T-helper 2 cell treated with Interferon-gamma antibody and Interleukin-4, amounts not matched to agents 5 μg/mL and 100 μg/mL, for 36 hours (primary cell): ENCODE results near the gene ABHD12B.
A peak's percentile ranks its signal among the peaks of the same experiment; 100 is the strongest.

Experiments used
- DNase-seq: peaks from one replicate; pipeline ENCODE4 v3.0.0; 2021; ENCODE audit warnings: low spot score
- H3K27ac Mint-ChIP-seq: one replicate; pipeline ENCODE4 v1.8.0; 2021; ENCODE audit warnings: mild to moderate bottlenecking, mixed read lengths
- H3K27me3 Mint-ChIP-seq: one replicate; pipeline ENCODE4 v1.8.0; 2021; ENCODE audit warnings: low read depth, mixed read lengths
- H3K36me3 Mint-ChIP-seq: one replicate; pipeline ENCODE4 v1.8.0; 2021; ENCODE audit warnings: low read depth, mixed read lengths
- H3K4me1 Mint-ChIP-seq: one replicate; pipeline ENCODE4 v1.8.0; 2021; ENCODE audit warnings: low read depth, mixed read lengths
- H3K4me3 Mint-ChIP-seq: one replicate; pipeline ENCODE4 v1.8.0; 2022; ENCODE audit warnings: mild to moderate bottlenecking, moderate library complexity, mixed read lengths
- H3K9me3 Mint-ChIP-seq: one replicate; pipeline ENCODE4 v1.8.0; 2021; ENCODE audit warnings: mixed read lengths

The ABHD12B gene

DNA sequence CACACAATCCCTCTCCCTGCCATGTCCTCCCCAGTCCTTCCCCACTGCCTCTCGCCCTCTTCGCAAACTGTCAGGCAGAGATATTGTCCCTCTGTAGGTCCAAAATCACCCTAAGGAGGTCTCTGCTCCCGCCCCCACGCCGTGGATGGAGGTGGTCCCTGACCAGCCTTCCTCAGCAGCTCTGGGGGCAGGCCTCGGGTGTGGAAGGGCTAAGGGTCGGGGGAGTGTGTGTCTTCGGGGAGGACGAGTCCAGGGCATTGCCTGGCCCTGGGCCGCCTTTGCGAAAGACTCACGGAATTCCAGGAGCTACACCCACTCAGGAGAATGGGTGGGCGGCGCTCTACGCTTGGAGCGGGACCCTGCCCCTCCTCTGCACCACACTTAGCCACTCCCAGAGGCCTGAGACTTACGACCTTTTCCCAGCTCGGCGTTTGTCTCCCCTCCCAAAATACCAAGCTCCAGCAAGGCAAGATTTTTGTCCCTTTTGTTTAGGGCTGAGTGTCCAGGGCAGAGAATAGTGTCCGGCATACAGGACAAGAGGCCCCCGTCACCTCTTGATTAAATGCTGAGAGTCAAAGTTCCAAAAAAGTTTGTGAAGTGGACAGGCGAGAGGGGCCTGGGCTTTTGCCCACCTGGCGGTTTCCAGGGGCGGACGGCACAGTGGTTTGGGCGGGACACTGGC, 71.5 kb downstream of the ABHD12B start:
- Mint-ChIP-seq H3K27me3 (peaks cover 43% of the 10 kb centered on the region), H3K27ac (no peak overlapping the region), H3K9me3 (no peaks in the 10 kb centered on the region), H3K4me1 (peaks cover 6% of the 10 kb centered on the region), H3K36me3 (no peaks in the 10 kb centered on the region), H3K4me3 (peak overlapping the region; percentile 67)
- DNase-seq = no peak

- H3K36me3 Mint-ChIP-seq = no peaks in the 10 kb centered on the region
- DNase-seq = peak; percentile 46
- H3K4me3 Mint-ChIP-seq = peak within 1 kb of the TSS; percentile 89
- H3K9me3 Mint-ChIP-seq = no peaks in the 10 kb centered on the region
- H3K4me1 Mint-ChIP-seq = peaks cover 6% of the 10 kb centered on the region
- peaks cover 43% of the 10 kb centered on the region for H3K27me3 Mint-ChIP-seq
- peak within 1 kb of the TSS; percentile 26 for H3K27ac Mint-ChIP-seq
Observed at GRCh38 chr14:50943943-50944646, 72.2 kb downstream of the ABHD12B start, which contains the start of gene PYGL. Gene PYGL (minus strand): TSS chr14:50944483. CDS start chr14:50944403, 80 bp downstream.

DNA sequence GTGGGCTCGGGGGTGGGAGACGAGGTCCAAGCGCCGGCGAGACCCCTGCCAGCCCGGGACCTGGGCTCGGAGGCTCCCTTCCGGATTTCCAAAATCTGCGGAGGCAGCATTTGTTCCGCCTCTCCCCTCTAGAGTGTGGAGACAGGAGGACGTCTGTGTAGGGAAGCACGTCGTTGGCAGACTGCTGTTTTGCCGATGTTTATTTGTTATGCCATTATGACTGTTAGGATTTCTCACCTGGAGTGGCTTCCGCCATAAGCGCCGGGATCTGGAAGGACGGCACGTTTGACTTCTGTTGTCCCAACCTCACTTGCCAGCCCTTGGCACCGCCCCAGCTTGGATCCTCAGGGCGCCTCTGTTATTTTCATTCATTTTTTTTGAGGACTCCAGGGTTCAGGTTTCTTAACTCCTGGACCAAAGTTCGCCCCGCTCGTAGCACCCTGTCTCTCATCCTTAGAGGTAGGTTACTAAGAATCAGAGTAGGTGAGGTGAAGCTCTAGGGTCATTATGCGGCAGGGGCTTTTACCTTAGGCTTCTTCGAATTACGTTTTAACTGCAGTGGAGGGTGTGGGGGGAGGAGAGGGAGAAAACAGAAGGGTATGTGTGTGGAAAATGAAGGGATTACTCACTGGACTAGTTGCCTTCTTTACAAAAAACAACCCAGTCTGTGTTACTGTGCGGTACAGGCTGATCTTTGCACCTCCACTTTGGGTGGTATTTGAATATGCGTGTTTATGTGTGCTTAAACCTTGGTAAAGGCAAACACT, 73.0 kb downstream of the ABHD12B start:
- Mint-ChIP-seq H3K27ac (peak overlapping the region; percentile 26), H3K4me1 (peaks cover 6% of the 10 kb centered on the region), H3K9me3 (no peaks in the 10 kb centered on the region), H3K36me3 (no peaks in the 10 kb centered on the region), H3K27me3 (peaks cover 43% of the 10 kb centered on the region), H3K4me3 (peak overlapping the region; percentile 89)
- no peak for DNase-seq

DNA sequence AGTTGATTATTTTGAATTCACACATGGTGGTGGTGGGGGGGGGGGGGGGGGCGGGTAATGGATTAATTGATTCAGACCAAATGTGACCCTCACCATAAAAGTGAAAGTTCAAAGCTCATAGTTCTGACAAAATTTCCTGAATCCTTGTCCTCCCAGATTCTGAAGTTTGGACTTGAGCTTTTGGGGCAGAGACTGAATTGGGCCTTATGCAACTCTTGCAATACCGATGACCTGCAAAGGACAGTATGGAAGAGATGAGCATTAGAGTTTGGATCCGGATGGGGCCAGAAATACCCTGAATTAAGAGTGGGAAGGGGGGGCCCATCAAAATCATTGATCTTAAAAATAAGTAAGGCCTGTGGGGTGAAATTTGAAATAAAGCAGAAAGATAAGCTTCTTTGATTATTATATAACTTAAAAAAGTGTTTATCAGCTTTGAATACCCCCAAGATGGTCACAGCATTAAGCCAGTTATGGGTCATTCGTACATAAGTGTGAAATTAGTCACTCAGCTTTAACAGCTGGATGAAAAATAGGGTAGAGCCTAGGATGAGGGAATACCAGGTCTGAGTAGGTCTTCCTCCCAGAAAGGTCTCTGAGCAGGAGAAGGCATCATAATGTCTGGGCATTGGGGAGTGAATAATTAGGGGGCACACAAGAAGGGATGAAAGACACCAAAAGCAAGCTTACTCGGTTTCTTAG, 74.5 kb downstream of the ABHD12B start:
- Mint-ChIP-seq H3K4me3 (no peak overlapping the region), H3K27me3 (peaks cover 32% of the 10 kb centered on the region), H3K4me1 (peaks cover 6% of the 10 kb centered on the region), H3K27ac (no peak overlapping the region), H3K9me3 (no peaks in the 10 kb centered on the region), H3K36me3 (no peaks in the 10 kb centered on the region)
- no peak for DNase-seq

- DNase-seq = no peak
- Mint-ChIP-seq H3K4me1 (peaks cover 6% of the 10 kb centered on the region), H3K27ac (no peak overlapping the region), H3K27me3 (peaks cover 23% of the 10 kb centered on the region), H3K36me3 (no peaks in the 10 kb centered on the region), H3K9me3 (no peaks in the 10 kb centered on the region), H3K4me3 (no peak overlapping the region)
Observed at GRCh38 chr14:50947446-50947845, 75.6 kb downstream of the ABHD12B start.

DNA sequence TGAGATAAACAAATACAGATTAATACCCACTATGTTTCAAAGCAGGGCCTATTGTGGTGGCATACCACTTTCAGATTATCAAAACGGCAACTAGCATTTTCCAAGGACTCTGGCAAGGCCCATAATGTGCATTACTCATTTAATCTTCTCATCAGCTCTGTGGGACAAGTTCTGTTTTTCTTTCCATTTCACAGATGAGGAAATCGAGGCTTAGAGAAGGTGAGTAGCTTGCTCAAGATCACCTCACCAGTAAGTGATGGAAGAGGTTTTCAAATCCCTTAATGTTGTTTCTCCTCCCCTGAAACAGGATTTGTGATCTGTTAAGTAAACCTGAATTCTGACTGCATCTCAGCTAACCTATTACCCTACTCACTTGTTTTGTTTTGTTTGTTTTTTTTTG, 76.4 kb downstream of the ABHD12B start:
- no peak overlapping the region for H3K4me3 Mint-ChIP-seq
- H3K27me3 Mint-ChIP-seq = peaks cover 16% of the 10 kb centered on the region
- H3K27ac Mint-ChIP-seq = no peak overlapping the region
- peaks cover 6% of the 10 kb centered on the region for H3K4me1 Mint-ChIP-seq
- H3K36me3 Mint-ChIP-seq = no peaks in the 10 kb centered on the region
- H3K9me3 Mint-ChIP-seq = no peaks in the 10 kb centered on the region
- DNase-seq = no peak

DNA sequence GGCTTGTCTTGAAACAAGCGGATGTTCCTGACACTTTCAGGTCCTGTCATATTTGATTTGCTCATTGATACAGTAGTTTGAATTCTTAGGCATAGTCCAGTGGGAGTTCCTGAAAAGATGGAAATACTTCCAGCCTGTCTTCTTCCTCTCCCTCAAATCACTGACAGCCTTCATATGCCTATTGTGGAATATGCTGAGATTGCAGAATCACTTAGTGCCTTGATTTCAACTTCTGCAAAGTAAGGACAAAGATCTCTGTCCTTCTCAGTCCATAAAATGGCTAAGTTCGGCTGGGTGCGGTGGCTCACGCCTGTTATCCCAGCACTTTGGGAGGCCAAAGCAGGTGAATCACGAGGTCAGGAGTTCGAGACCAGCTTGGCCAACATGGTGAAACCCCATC, 79.2 kb downstream of the ABHD12B start:
- Mint-ChIP-seq H3K4me3 (no peak overlapping the region), H3K27me3 (peaks cover 4% of the 10 kb centered on the region), H3K36me3 (no peaks in the 10 kb centered on the region), H3K27ac (no peak overlapping the region), H3K4me1 (peaks cover 5% of the 10 kb centered on the region), H3K9me3 (no peaks in the 10 kb centered on the region)
- no peak for DNase-seq

GRCh38 chr14:50953502-50953901, 81.6 kb downstream of the ABHD12B start:
- no peaks in the 10 kb centered on the region for H3K27me3 Mint-ChIP-seq
- peaks cover 5% of the 10 kb centered on the region for H3K4me1 Mint-ChIP-seq
- no peak overlapping the region for H3K27ac Mint-ChIP-seq
- no peaks in the 10 kb centered on the region for H3K9me3 Mint-ChIP-seq
- DNase-seq = no peak
- no peaks in the 10 kb centered on the region for H3K36me3 Mint-ChIP-seq
- H3K4me3 Mint-ChIP-seq = no peak overlapping the region
